G401 (cell line): Measurements from ENCODE around the gene PLPP4. TPM values are rescaled to one million over a fixed set of nuclear protein-coding genes. Genes with fewer than 3 reads are reported as not detected.

Source experiments
- DNase-seq: peaks from one replicate; pipeline ENCODE4 v3.0.0-alpha.2; 2015; ENCODE audit warnings: low spot score
- in situ Hi-C: cut with HindIII; loops from 2 replicates; pipeline ENCODE4 v1.10.0; 2016; ENCODE audit warnings: low sequenced_read_pairs, mixed read lengths
- total RNA-seq: library from RNA; depleted of rRNA; stranded (reverse); fragments of >200 nt; shearing (Covaris generic); gene quantifications from 2 replicates; pipeline ENCODE4 v1.2.3, GENCODE V29; 2014

Gene PLPP4
- total RNA-seq, 1 experiment from 2014 or later, result not detected

- in situ Hi-C loops, result no loop called here
- no peak for DNase-seq
These were observed 2.0 kb upstream of the PLPP4 start for GRCh38 chr10:120455004-120455403.

DNA sequence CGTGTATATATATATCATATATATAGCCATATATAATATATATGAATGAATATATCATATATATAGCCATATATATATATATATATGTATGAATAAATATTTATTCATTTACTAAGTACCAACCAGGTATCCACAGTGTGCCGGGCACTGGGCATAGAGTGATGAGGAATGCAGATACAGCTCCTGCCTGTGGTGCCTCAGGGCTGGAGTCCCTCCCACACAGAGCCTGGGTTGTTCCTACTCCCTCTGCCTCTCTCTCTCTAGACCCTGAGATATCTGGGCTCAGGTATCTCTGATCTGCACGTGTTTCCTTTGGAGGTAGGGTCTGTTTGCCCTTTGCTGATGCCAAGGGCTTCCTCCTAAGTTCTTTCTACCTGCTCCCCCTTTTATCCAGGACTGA lies 1.4 kb upstream of the PLPP4 start:
- DNase-seq, result no peak
- in situ Hi-C loops, result no loop called here

DNA sequence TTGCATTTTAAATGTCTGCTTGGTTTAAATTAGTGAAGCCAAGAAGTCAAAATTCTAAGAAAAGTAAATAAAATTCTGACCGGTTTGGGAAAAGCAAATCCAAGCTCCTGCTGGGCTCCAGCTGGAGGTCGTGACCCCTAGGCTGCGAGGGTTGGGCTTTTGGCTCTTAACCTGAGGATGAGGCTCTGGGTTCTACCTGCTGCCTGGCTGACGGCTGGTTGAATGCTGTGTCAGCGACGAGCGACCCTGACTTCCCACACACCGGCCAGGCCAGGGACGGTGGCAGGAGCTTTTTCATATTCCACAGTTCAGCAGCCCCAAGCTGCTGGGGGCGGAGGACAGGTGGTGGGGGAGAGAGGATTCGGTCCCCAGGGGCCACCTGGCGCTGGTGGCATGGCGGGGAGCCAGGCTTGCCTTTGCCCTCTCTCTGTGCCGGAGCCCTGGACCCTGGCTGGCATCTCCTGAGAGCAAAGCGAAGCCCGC lies 843 bp upstream of the PLPP4 start:
- in situ Hi-C loops, result no loop called here
- peak; percentile 33 for DNase-seq

GRCh38 chr10:120457431-120458172 lies 575 bp downstream of the PLPP4 start:
- in situ Hi-C loops, result no loop called here
- DNase-seq, result no peak

- in situ Hi-C loops, result no loop called here
- peak; percentile 40 for DNase-seq
These were observed 1.4 kb downstream of the PLPP4 start for GRCh38 chr10:120458432-120458831.

DNA sequence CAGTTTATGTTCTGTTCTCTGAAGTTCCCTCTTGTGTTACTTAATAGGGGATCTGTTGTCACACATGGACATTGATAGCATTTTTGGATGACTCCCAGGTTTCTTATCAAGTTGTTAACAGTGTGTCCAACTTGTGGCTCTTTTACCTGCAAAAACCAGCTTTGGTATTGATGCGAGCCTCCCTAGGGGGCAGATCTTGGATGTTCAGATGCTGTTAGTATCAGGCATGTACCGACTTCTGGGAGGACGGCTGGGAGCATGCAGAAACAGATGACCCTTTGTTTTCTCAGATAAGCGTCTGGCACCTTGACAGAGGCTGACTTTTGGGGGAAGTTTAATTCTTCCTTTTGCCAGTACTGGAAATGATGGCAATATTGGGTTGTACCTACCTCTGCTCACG lies 2.2 kb downstream of the PLPP4 start:
- in situ Hi-C loops, result no loop called here

GRCh38 chr10:120460186-120460585 lies 3.2 kb downstream of the PLPP4 start:
- in situ Hi-C loops, result no loop called here
- no peak for DNase-seq

More for the DNA sequence above, 2.2 kb downstream of the PLPP4 start:
- DNase-seq, result peak; percentile 55

DNA sequence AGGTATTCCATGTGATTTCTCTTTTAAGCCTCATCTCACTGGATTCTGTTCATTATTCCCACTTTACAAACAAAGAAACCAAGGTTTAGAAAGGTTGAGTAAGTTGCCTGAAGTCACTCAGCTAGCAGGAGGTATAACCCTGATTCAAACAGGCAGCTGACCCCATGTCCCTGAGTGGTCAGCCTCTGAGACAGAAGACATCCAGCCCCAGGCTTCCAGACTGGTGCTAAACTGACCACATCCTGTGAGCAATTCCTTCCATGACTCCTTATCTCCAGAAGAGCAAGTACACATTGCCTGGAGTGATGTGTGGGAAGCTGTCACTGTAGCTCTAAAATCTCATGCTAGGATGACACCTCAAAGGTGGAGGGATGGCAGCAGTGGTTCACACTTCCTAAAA lies 3.7 kb downstream of the PLPP4 start:
- in situ Hi-C loops, result no loop called here
- DNase-seq, result no peak

DNA sequence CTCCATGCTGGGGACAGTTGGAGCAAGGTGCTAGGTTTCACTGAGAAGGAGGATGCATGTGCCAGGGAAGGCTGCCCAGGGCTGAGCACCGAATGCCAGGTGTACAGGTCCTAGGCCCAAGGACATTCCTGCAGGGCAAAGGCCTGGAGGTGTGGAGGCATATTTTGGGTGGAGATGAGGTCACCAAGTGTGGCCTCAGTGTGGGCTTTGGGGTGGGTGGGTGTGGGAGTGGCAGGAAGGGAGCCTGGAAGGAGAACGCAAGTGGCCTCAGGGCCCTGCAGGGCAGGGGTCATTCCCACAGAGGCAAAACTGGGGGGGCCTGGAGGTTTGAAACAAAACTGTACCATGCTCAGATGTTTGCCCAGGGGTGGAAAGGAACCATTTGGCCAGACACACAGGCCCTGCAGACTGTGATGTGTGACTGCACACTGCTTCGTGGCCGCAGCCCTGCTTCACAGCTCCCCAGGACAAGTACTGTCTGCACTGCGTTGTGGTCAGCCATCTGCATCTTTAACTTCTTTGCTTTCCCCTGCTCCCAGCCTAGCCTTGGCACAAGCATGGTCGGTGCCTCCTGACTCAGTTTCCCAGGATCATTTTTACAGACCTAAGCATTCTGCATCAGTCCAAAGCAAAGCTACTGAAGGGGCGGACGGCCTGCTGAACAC lies 5.1 kb downstream of the PLPP4 start:
- in situ Hi-C loops, result no loop called here

GRCh38 chr10:120465138-120465537 lies 8.1 kb downstream of the PLPP4 start:
- peak; percentile 37 for DNase-seq
- in situ Hi-C loops, result no loop called here

More for the DNA sequence above, 5.1 kb downstream of the PLPP4 start:
- peak; percentile 59 for DNase-seq

- DNase-seq, result peak; percentile 64
- in situ Hi-C loops, result no loop called here
These were observed 9.0 kb downstream of the PLPP4 start for GRCh38 chr10:120466006-120466405.

- no peak for DNase-seq
- in situ Hi-C loops, result no loop called here
These were observed 16.6 kb downstream of the PLPP4 start for GRCh38 chr10:120473593-120473992.

DNA sequence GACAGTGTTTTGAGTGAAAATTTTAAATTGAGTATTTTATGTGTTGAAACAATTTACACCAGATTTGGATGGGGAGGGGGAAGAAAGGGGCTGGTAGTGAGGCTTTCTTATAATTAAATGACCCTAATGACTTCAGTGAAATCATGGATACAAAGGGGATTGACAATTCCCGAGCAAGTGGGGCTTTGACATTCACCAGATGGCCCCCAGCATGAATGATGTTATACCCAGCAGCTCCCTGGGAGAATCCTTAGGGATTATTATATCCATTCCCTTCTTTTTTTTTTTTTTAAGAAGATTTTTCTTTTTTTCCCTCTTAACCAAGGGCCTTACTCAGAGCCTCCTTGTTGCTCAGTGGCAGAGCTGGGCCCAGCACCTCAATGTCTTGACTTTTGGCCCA lies 17.9 kb downstream of the PLPP4 start:
- in situ Hi-C loops, result no loop called here

GRCh38 chr10:120475844-120476791 lies 19.1 kb downstream of the PLPP4 start:
- DNase-seq, result no peak
- in situ Hi-C loops, result no loop called here

More for the DNA sequence above, 17.9 kb downstream of the PLPP4 start:
- DNase-seq, result no peak

- in situ Hi-C loops, result no loop called here
- DNase-seq, result no peak
These were observed 20.2 kb downstream of the PLPP4 start for GRCh38 chr10:120477021-120477742.

- in situ Hi-C loops, result no loop called here
- DNase-seq, result no peak
These were observed 20.7 kb downstream of the PLPP4 start for GRCh38 chr10:120477743-120478141.

DNA sequence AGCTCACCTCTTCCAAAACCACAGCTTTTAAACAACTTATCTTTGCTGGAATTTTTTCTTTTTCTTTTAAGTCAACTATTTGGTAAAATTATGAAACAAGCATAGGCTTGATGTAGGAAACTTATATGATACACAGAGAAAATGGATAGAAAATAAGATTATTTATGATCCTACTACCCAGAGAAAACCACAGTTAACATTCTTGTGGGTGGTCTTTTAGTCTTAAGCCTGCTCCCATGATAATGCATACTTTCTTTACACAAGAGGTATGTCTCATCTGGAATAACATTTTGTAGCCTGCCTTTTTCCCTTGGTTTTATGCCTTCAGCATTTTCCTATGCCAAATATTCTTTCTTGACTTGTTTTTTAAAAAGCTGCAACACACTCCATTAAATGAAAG lies 21.4 kb downstream of the PLPP4 start:
- in situ Hi-C loops, result no loop called here
- DNase-seq, result no peak

- in situ Hi-C loops, result no loop called here
- DNase-seq, result peak; percentile 76
These were observed 22.5 kb downstream of the PLPP4 start for GRCh38 chr10:120479506-120479905.

DNA sequence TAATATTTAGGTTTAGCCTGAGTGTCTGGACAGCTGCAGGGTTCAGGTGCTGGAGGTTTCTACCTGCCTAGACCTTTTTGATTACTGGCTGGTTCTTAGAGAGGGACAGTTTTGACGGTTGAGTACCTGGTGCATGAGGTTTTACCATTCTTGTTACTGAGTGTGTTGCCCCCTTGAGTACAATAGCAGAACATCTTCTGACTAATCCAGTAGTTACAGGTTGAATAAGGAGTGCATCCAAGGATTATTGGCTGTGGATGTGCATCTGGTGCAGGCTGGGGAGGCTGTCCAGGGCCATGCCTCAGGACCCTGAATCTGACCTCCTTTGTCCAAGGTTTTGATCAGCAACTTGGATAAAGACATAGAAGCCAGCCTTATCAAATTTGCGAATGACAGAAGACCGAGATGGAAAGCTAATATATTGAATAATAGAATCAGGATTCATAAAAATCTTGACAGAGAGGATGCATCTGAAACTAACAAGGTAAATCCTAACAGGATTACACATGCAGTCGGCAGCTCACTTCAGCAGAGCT lies 23.1 kb downstream of the PLPP4 start:
- peak; percentile 25 for DNase-seq
- in situ Hi-C loops, result no loop called here
